HG03460 (cell line): ENCODE results near the gene PPT2.
A peak's percentile ranks its signal among the peaks of the same experiment; 100 is the strongest.
"Not testable (repeated sequence)": the region's sequence is repeated elsewhere in the genome, so short reads cannot be mapped to it uniquely, and the experiment has no call there.

Experiments
- ATAC-seq: cut with Tn5 transposase; IDR thresholded peaks from one replicate; pipeline ENCODE4 v1.9.1; 2021; ENCODE audit not compliant: unreplicated experiment

Gene PPT2

DNA sequence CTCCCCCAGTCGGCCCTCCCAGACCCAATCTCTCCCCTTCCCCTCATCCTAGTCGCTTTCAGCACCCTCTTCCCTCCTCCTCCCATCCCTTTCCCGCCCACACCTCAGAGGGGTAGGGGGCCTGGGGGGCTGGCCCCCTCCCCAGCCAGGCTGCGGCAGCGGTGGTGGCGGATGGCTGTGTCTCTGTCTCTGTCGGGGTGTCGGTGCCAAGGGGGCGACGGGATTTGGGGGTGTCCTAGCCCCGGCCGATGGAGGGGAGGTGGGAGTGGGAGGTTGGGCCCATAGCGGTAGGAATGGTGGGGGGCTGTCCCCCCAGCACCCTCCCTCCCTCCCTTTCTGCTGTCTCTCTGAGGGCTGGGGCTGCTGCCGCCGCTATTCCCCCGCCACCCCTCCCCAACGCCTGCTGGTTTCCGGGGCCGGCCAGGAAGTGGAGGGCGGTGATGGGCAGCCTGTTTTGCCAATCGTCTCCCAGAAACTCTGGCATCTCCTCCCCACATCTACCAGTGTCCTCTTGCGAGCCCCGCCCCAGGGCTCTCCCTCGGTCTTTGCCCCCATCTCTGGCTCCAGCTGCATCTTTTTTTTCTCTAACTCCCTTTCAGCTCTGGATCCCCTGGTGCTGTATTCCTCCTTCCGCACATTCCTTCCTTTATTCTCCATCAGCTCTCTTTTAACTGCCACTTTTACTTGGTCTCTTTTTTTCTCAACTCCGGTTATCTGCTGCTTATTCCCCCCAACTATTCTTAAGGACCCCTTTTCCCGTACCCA, 22.0 kb downstream of the PPT2 start, which contains the start of gene AGPAT1:
AGPAT1 (minus strand) TSS at position 374 of the 765 bp plus-strand sequence. CDS start 4,588 bp downstream, outside the sequence.
- ATAC-seq: peak; percentile 40

DNA sequence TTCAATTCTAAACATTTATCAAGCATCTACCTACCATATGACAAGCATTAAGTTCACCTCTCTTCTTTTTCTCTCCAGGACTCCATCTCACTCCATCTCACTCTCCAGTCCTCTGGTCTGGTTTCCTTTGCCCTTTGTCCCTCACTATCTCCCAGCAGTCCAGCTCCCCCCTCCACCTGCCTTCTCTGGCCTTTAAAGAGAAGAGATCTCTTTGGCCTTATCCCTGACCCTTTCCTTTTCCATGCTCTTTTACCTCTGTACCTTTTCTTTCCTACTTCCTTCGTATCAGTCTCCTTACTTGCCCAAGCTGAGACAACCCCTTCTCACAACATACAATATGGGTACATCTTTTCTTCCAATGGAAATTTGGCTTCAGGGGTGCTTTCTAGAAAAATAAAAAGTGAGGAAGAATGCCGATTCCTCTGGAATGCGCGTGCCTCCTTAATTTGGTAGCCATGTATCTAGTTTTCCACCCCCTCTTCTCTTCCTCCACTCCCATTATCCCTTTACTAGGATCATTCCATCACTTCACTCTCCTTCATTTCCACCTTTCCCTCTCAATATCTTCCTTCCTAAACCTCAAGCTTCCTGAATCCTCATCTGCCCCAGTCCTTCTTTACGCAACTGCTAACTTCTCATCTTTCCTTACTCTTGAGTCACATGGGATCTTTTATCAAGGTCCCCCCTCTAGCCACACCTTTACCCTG, 22.7 kb downstream of the PPT2 start:
- no peak for ATAC-seq

DNA sequence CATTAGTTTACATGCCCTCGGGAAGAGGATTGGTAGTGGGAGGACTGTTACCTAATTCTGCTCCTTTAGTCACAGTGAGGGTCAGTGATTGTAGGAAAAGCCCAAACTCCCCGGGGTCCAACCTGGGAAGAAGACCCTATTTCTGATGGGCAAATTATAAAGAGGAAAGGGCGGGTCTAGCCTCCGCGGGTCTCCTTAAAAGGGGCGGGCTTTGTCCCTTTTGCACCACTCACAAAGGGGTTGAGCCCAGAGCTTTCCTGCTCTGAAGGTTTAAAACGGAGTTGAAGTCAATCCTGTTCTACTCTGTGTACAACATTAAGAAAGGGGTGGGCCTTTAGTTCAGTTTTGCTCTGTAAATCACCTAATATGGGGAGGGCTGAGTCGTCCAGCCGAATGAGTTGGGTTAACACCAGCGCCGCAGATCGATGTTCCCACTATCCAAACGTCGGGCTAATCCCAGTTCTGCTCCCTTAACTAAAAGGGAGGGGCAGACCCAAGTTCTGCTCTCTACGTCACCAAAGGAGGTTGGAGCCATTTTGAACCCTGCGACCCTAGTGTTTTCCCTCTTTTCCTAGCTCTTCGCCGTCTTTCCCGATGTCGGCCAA, 23.3 kb downstream of the PPT2 start:
- ATAC-seq: no peak

DNA sequence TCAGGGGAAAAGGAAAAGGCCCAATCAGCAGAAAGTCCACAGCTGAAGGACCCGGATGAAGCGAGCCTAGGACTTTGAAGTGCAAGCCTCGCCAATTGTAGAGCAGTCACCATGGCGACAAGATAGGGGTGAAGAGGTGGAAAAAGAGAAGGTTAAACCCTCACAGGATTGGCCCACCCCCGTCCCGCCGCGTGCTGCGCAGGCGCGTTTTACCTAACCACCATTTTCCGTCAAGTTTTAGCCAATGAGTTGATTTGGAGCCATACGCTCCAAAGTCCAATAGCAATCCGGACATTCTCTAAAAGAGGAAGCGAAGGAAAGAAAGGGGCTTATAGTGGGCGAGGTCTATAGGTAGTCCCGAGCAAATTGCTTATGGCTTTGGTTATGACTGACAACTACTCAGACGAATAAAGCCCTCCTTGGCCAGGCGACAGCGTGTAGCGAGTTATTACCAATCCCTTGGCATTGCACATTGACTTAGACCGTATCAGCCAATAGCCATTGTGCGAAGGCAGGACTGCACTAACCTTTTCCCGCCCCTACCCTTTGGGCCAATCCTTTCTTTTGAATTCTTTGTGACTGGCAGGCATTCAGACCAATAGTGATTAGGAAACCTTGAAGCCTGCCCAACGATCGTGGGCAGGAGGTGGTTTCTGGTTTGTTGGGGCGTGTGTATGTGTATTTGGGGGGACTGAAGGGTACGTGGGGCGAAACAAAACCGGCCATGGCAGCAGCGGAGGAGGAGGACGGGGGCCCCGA, 24.0 kb downstream of the PPT2 start, which contains the start of gene RNF5:
RNF5 (plus strand) TSS at position 618 of the 759 bp plus-strand sequence; CDS start at position 725, 107 bp downstream.
- ATAC-seq: peak; percentile 77

DNA sequence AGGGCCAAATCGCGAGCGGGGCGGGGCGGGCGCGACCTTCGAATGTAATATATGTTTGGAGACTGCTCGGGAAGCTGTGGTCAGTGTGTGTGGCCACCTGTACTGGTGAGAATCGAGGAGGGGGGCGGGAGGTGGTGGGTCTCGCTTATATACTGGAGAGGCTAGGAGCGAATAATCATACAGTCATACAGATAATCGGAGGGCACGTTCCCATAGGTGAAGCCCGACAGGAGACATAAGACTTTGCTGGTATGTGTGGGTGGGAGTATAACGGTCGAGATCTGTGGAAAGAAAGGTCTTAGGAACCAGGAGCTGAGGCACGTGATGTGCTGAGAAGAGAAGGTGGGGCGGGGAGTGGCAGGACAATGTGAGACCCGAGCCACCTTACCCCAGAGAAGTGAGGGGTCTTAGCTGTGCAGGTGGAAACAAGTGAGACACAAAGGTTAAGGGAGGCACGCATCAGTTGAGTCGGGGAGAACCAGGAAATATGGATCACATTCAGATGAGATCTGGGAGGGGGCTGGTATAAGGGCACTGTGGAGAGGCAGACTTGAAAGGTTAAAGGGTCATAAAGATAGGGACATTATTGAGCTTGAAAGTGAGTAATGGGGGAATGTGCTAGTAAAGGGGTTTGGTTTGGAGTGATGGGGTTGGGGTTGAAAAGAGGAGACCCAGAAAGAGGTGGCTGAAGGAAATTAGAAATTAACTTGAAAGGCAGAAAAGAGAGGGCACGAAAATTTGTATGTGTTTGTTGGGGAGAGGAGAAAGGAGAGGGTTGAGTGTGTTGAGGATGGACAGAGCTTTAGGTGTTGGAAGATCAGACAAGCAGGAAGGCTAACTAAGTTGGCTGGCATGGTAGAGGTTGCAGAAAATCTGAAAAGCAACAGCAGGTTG, 24.9 kb downstream of the PPT2 start:
- ATAC-seq: no peak

DNA sequence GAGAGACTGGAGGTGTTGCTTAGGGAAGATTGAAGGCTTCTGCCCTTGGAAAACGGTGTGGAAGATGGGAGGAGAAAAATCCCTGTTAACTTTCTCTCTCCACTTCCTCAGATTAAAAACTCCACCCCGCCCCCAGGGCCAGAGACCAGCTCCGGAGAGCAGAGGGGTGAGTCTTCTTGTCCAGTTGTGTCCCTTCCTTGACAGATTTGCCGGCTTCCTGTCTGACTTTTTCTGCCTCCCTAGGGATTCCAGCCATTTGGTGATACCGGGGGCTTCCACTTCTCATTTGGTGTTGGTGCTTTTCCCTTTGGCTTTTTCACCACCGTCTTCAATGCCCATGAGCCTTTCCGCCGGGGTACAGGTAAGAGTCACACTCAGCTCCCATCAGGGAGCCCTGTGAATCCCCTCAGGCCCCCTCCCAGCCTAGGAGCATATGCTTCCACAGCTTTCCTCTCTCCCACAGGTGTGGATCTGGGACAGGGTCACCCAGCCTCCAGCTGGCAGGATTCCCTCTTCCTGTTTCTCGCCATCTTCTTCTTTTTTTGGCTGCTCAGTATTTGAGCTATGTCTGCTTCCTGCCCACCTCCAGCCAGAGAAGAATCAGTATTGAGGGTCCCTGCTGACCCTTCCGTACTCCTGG, 25.9 kb downstream of the PPT2 start:
- no peak for ATAC-seq

DNA sequence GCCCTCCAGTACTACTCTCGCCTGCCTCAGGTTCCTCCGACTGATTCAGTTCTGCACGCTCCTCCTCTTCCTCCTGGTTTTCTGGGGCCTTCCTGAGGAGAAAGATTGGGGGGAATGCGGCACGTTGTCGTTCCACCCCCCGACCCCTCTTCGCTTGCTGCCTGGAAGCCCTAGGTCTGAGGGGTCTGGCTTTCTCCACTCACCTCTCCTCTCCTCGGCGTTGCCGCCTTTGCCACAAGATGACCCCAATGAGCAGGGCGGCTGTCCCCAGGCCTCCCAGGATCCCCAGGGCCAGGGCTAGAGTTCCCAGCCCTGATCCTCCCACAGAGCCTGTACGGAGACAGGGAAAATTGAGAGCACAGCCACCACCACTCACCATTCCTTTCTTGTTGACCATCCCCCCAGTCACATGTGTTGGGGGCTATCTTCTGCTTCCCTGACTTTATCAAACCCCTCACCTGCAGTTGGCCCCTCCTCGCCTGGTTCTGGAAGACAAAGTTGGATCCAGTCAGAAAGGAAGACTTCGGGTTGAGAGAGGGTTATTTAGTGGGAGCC, 27.3 kb downstream of the PPT2 start:
- no peak for ATAC-seq

DNA sequence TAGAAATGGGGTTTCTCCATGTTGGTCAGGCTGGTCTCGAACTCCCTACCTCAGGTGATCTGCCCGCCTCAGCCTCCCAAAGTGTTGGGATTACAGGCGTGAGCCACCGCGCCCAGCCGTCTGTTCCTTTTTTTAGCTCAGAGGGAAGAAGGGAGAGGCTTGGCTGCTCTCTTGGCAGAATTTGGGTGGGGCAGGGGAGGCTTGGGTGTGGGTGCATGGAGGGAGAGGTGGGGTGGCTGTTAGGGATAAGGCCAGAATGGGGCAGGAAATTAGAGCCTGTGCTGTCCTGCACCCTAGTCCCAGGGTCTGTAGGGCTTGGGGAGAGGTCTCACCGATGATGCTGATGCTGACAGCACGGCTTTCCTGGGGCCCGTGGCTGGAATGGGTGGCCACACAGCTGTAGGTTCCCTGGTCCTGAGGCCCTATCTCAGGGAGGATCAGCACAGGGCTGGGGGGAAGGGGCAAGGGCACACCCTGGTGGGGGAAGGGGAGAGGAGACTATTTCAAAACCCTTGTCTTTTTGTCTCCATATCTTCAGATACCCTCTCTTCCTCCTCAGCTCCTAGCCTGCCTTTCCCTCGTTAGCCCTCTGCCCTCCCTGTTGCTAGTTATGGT, 28.1 kb downstream of the PPT2 start:
- ATAC-seq: no peak

DNA sequence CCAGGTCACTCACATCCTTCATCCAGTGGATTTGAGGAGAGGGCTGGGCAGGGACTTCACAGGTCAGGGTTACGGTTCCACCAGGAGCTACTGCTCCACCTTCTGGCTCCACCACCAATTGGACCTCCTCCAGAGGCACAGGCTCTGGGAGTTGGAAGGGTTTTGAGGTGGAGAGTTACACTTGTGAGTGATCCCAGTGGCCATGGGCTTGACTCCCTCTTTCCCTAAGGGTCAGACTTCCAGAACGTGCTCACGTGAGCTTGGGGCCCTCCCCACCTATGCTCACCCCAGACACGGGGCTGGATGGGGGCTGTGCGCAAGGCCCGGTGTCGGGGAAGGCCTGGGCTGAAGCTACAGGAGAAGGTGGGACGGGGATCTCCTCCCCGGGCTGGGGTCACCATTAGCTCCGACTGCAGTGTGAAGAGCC, 28.6 kb downstream of the PPT2 start:
- no peak for ATAC-seq

DNA sequence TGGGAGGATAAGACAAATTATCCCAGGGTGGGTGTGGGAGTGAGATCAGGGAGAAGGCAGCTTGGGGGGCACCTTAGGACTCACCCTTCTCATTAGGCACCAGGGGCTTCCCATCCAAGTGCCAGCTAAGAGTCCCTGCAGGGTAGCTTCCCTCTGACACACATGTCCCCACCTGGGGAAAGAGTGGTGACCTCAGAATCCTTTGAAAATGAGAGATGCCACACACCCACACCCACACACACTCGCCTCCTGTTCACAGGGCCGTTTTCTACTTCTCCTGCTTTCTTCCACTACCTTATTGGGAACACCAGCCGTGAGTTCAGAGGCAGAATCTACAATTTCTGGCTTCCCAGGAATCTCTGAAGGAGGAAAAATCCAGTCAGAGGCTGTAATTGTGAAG, 29.1 kb downstream of the PPT2 start:
- ATAC-seq: no peak

DNA sequence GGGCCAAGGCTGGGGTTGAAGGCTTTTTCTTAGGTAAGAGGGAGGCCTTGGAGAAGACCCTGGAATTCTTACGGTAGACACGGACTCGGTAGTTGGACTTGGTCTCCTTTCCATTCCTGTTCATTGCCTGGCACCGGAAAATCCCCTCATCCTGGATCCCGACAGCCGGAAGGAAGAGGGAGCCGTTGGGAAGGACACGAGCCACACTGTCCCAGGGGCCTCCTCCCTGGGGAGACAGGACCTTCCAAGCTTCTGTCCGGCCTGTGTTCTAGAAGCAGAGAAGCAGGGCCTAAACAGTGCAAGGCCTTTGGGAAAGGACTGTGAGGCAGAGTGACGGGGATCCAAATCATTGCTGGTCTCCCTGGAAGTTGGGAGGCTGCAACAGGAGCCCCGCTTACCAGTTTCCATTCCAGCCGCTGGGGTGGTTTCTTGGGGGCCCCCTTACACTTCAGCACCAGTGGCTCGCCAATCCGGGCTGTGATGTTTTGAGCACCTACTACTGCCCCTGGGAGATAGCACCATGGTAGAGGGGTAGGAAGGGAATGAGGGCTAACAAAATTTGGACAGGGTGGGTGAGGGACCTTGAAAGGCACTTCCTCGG, 29.6 kb downstream of the PPT2 start:
- no peak for ATAC-seq

DNA sequence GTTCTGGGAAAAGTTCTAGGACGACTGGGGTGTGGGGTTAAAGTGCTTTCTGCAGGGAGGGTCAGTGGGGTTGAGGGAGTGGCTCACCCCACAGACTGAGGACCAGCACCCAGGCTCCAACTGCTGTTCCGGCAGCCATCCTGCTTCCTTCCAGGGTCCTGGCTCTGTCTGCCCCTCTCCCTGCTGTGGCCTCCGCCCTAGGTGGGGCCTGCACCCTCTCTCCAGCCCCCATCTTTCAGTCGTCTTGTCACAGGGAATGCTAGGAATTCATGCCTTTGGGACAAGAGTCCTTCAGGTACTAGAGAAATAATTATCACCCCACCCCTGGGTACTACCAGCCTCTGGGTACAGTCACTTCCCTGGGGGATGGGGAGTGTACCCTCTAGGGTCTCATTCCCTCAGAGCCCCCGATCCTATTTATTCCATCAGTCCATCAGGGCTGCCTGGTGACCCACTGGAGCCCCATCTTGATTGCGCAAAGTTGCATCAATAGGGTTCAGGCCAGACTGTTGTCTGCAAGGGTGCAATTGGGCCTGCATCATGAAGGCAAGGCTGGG, 30.2 kb downstream of the PPT2 start, which contains the start of gene AGER:
AGER (minus strand) TSS at position 170 of the 557 bp plus-strand sequence; CDS start at position 139, 31 bp downstream.
- ATAC-seq: no peak

DNA sequence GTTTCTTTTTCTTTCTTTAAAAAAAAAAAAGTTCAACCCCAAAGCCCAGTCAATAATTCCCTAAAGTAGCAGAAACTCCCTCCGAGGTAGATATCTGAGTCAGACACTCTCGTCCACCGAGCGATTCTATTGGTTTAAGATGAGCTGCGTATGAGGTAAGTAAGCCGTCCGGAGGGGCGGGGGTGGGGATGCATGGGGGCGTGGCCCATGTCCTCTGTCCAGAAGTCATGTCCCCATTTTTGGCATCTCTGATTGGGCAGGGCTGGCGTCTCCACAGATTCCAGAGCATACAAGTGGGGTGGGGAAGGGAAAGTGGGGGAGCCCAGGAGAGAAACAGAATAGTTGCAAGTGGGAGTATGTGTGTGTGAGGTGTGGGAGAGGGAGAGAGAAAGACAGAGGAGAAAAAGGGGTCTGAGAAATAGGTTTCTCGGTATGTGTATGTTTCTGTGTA, 31.8 kb downstream of the PPT2 start:
- ATAC-seq: not testable (repeated sequence)

DNA sequence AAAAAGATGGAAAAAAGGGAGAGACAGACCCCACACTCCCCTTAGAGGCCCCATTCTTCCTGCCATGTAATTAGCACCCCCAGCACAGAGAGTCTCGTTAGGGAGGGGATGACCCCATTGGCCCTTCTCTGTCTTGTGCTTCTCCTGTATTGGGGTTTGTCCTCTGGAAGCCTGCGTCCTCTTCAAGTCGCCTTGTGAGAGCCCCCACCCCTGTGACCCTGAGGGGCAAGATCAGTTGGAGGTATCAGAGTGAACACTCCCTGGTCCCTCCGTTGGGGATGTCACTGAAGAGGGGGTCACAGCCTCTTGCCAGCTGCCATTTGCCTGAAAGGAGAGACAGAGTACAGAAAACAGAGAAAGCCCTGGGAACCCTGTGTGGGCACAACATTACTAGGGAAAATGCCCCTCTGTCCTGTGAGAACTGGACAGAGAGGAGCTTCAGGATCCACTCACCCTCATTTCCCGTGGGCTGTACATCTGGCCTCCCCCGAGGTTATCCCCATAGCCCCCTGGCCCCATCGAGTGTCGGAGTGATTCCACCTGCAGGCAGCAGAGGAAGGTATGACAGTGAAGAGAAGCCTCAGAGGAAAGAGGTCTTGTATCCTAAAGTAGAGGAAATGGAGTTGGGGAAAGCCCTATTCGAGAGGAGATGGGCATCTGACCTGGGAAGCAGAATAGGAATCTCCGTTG, 32.4 kb downstream of the PPT2 start:
- not testable (repeated sequence) for ATAC-seq

DNA sequence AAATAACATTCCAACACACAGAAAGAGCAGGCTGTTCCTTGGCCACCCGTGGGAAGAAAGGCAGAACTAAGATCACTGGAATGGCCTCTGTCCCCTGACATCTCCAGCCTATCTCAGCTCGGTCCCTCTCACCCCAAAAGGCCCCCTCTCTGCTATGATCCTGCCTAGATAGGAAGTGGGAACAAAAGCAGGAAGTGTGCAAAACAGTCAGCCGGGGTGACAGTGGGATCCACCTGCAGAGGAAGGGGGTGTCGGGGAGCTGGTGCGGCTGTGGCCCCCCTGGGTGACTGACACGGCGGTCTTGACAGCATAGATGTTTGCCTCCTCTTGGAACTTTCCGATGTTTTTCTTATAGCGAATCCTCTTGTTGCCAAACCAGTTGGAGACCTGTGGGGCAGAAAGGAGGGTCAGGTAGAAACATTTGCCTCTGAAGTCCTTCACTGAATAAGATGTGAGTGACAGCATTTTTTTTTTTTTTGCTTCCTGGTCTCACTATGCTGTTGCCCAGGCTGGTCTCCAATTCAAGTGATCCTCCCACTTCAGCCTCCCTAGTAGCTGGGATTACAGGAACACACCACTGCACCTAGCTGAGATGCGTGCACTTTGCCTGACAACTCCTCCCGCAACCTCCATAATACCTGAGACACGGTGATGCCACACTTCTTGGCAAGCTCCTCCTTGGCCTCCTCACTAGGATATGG, 33.2 kb downstream of the PPT2 start:
- ATAC-seq: no peak

DNA sequence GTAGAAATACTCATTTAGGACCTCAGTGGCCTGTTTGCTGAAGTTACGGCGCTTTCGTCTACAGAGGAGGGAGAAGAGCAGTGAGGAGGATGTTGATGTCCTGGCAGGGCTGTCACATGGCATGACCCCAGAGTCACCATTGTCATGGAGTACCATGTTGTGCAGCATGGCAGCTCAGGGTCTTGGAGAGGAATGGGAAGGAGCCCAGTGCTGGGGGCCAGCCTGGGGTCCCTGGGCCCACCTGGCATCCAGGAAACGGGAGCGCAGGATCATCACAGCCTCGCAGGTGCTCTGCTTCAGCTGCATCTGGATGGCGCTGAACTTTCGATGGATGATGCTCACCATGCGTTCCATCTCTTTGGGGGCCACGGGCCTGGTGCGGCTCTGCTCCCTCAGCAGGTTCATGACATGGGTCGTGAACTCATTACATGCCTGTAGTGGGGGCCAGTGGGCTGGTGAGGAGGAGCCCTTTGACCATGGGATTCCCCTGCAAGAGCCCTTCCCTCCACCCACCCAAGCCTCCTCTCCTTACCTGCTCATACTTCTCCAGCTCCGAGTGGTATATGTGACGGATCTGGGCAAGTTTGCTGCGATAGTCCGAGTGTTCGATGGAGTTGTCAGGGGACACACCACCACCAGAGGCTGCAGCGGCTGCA, 33.9 kb downstream of the PPT2 start:
- not testable (repeated sequence) for ATAC-seq
